Astrocyte of the spinal cord (primary cell): ENCODE measurements around the gene IFNAR1.
A peak's percentile ranks its signal among the peaks of the same experiment; 100 is the strongest.

Source experiments
- DNase-seq: peaks from one replicate; pipeline ENCODE4 v3.0.0; 2011; ENCODE audit warnings: low read depth, low spot score
- H3K4me3 ChIP-seq: 2 replicates; pipeline ENCODE4 v1.5.1; 2011; ENCODE audit warnings: low read depth, mild to moderate bottlenecking, low read length, moderate library complexity
- CTCF ChIP-seq: IDR thresholded peaks from 2 replicates; pipeline ENCODE4 v1.5.1; 2012; ENCODE audit warnings: low read depth, mild to moderate bottlenecking, low read length, inconsistent platforms
- in situ Hi-C: cut with HindIII; loops from 2 replicates; pipeline ENCODE4 v1.10.0; 2017; ENCODE audit warnings: low sequenced_read_pairs

IFNAR1 gene

GRCh38 chr21:33402001-33402979, 77.5 kb downstream of the IFNAR1 start:
- TF ChIP-seq CTCF, result no peak
- peak; percentile 59 for DNase-seq
- peak overlapping the region; percentile 80 for H3K4me3 ChIP-seq
- in situ Hi-C loops, result no loop called here

- DNase-seq, result no peak
- no peak for TF ChIP-seq CTCF
- in situ Hi-C loops, result no loop called here
- peak within 1 kb of the TSS; percentile 80 for H3K4me3 ChIP-seq
These were observed 78.5 kb downstream of the IFNAR1 start, which contains the start of gene IFNGR2 for GRCh38 chr21:33403128-33403785. TSS of gene IFNGR2 (plus strand) at chr21:33403413. CDS start at chr21:33403544, 131 bp downstream.

- DNase-seq, result peak; percentile 59
- TF ChIP-seq CTCF, result no peak
- in situ Hi-C loops, result no loop called here
- H3K4me3 ChIP-seq, result peak overlapping the region; percentile 80
These were observed 79.2 kb downstream of the IFNAR1 start for GRCh38 chr21:33403786-33404585.

DNA sequence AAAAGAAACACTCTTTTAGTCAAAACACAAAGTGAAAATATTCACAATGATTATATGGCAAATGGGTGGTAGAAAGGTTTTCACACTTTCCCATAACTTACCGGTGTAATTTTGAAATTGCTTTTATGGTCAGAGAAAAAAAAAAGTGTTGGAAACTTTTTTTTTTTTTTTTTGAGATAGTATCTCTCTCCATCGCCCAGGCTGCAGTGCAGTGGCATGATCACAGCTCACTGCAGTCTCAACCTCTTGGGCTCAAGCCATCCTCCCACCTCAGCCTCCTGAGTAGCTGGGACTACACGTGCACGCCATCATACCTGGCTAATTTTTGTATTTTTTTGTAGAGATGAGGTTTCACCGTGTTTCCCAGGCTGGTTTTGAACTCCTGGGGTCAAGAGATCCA, 81.7 kb downstream of the IFNAR1 start:
- TF ChIP-seq CTCF, result no peak
- no peak overlapping the region for H3K4me3 ChIP-seq
- no peak for DNase-seq
- in situ Hi-C loops, result no loop called here
